ENCODE measurements around the gene CST9L. TPM values are rescaled to one million over a fixed set of nuclear protein-coding genes. Genes with fewer than 3 reads are reported as not detected.

The CST9L gene
- total and polyA plus RNA-seq, 10 of the 15 experiments (the other 5 are each of a cell fraction or from before 2014, with no cell fraction given) = not detected

DNA sequence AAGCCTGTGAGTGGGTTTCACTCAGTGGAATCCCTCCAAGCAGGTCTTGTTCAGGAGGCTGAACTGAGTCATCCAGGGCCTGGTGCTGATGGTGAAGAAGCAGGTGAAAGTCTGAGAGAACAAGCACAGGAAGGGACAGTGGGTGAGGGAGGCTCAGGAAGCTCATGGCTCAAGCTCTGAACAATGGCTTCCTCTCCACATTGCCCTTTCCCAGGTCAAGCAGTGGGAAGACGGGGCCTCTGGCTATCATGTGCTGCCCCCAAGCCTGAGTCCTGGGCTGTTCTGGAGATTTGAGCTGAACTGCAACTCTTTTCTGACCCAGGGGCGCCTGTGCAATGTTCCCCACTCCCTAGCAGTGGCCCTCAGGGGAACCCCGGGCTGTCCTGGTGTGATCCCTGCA lies 3.4 kb downstream of the CST9L start (continued):
- TF ChIP-seq, protein P1, sequence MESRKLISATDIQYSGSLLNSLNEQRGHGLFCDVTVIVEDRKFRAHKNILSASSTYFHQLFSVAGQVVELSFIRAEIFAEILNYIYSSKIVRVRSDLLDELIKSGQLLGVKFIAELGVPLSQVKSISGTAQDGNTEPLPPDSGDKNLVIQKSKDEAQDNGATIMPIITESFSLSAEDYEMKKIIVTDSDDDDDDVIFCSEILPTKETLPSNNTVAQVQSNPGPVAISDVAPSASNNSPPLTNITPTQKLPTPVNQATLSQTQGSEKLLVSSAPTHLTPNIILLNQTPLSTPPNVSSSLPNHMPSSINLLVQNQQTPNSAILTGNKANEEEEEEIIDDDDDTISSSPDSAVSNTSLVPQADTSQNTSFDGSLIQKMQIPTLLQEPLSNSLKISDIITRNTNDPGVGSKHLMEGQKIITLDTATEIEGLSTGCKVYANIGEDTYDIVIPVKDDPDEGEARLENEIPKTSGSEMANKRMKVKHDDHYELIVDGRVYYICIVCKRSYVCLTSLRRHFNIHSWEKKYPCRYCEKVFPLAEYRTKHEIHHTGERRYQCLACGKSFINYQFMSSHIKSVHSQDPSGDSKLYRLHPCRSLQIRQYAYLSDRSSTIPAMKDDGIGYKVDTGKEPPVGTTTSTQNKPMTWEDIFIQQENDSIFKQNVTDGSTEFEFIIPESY (IDR thresholded peaks at IDR 0.05) = no peak
- no peak for TF ChIP-seq RCOR1 (conservative IDR thresholded peaks at IDR 0.05; ENCODE audit: low read depth, low read length)
- no peak for TF ChIP-seq BHLHE40 (IDR thresholded peaks at IDR 0.05; ENCODE audit: borderline replicate concordance in 1 of 2, low read depth in 2 of 2, low read length in 1 of 2)
- TF ChIP-seq RB1 (IDR thresholded peaks at IDR 0.05; ENCODE audit: borderline replicate concordance) = no peak
- TF ChIP-seq ZNF274 (IDR thresholded peaks at IDR 0.05; ENCODE audit: insufficient read depth, insufficient read length) = no peak
- no peak for TF ChIP-seq ZNF622 (IDR thresholded peaks at IDR 0.05)
- TF ChIP-seq RBBP5 (conservative IDR thresholded peaks at IDR 0.05) = no peak
- TF ChIP-seq ATF7 (IDR thresholded peaks at IDR 0.05; ENCODE audit: low read depth) = no peak
- no peak for TF ChIP-seq MYB (IDR thresholded peaks at IDR 0.05; ENCODE audit: borderline replicate concordance, low read depth, low read length)

DNA sequence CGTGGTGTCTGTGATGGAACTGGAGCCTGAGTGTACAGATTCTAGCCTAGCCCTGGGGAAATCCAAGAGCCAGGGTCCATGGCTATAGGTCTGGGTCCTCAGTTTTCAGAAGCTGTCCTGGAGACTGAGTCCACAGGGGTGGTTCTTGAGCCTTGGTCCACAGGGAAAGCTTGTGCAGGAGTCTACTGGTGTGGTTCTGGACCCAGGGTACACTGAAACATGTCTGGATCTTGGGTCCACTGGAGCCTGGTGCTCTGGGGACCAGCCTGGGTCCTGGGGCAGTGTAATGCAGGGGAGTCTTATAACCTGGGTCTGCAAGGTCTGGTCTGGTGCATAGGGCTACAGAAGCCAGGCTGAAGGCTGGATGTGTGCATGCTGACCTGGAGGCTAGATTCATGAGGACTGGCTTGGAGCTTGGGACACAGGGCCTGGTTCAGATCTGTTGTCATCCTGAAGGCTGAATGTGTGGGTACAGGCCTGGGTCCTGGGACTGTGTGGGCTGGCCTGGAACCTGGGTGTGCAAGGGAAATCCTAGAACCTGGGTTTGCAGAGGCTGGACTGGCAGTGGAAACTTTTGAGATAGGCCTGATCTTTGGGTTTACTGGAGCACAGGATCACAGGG lies 5.5 kb downstream of the CST9L start:
- CTCF ChIA-PET = no interaction called here
- no peak for TF ChIP-seq ZNF207 (IDR thresholded peaks at IDR 0.05; ENCODE audit: borderline replicate concordance)
- TF ChIP-seq, protein P2, sequence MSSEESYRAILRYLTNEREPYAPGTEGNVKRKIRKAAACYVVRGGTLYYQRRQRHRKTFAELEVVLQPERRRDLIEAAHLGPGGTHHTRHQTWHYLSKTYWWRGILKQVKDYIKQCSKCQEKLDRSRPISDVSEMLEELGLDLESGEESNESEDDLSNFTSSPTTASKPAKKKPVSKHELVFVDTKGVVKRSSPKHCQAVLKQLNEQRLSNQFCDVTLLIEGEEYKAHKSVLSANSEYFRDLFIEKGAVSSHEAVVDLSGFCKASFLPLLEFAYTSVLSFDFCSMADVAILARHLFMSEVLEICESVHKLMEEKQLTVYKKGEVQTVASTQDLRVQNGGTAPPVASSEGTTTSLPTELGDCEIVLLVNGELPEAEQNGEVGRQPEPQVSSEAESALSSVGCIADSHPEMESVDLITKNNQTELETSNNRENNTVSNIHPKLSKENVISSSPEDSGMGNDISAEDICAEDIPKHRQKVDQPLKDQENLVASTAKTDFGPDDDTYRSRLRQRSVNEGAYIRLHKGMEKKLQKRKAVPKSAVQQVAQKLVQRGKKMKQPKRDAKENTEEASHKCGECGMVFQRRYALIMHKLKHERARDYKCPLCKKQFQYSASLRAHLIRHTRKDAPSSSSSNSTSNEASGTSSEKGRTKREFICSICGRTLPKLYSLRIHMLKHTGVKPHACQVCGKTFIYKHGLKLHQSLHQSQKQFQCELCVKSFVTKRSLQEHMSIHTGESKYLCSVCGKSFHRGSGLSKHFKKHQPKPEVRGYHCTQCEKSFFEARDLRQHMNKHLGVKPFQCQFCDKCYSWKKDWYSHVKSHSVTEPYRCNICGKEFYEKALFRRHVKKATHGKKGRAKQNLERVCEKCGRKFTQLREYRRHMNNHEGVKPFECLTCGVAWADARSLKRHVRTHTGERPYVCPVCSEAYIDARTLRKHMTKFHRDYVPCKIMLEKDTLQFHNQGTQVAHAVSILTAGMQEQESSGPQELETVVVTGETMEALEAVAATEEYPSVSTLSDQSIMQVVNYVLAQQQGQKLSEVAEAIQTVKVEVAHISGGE (CRISPR knock-in tag; IDR thresholded peaks at IDR 0.05) = no peak
- TF ChIP-seq, protein P3, sequence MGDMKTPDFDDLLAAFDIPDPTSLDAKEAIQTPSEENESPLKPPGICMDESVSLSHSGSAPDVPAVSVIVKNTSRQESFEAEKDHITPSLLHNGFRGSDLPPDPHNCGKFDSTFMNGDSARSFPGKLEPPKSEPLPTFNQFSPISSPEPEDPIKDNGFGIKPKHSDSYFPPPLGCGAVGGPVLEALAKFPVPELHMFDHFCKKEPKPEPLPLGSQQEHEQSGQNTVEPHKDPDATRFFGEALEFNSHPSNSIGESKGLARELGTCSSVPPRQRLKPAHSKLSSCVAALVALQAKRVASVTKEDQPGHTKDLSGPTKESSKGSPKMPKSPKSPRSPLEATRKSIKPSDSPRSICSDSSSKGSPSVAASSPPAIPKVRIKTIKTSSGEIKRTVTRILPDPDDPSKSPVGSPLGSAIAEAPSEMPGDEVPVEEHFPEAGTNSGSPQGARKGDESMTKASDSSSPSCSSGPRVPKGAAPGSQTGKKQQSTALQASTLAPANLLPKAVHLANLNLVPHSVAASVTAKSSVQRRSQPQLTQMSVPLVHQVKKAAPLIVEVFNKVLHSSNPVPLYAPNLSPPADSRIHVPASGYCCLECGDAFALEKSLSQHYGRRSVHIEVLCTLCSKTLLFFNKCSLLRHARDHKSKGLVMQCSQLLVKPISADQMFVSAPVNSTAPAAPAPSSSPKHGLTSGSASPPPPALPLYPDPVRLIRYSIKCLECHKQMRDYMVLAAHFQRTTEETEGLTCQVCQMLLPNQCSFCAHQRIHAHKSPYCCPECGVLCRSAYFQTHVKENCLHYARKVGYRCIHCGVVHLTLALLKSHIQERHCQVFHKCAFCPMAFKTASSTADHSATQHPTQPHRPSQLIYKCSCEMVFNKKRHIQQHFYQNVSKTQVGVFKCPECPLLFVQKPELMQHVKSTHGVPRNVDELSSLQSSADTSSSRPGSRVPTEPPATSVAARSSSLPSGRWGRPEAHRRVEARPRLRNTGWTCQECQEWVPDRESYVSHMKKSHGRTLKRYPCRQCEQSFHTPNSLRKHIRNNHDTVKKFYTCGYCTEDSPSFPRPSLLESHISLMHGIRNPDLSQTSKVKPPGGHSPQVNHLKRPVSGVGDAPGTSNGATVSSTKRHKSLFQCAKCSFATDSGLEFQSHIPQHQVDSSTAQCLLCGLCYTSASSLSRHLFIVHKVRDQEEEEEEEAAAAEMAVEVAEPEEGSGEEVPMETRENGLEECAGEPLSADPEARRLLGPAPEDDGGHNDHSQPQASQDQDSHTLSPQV (IDR thresholded peaks at IDR 0.05) = no peak
- TF ChIP-seq SIN3A (IDR thresholded peaks at IDR 0.05; ENCODE audit: low read depth, low read length) = no peak
- TF ChIP-seq KLF5 (IDR thresholded peaks at IDR 0.05; ENCODE audit: partially characterized antibody) = no peak

More for the DNA sequence above, 5.5 kb downstream of the CST9L start:
- POLR2A ChIA-PET = no interaction called here
- ATAC-seq (no peak), FAIRE-seq (no peak), DNase-seq (ENCODE audit: low read depth, low spot score) (no peak)
- Histone ChIP-seq H3K4me3 (no peak overlapping the region), H3K4me1 (ENCODE audit: control insufficient read depth, insufficient read depth, low read length) (no peaks in the 10 kb centered on the region), H3K27ac (ENCODE audit: control insufficient read depth, insufficient read depth) (no peak overlapping the region), H3K9ac (ENCODE audit: control insufficient read depth, insufficient read depth, low read length) (no peak overlapping the region), H3K27me3 (replicated peaks in 1 of 2; ENCODE audit: control insufficient read depth in 2 of 2, insufficient read depth in 2 of 2, low read length in 1 of 2) (no peaks in the 10 kb centered on the region), H4K20me1 (ENCODE audit: control insufficient read depth, insufficient read depth) (no peaks in the 10 kb centered on the region), H3K9me3 (replicated peaks; ENCODE audit: control insufficient read depth, insufficient read depth, low read length) (peaks cover 1% of the 10 kb centered on the region; the same call in 1 of the 3 replicates), H3K79me2 (ENCODE audit: control insufficient read depth, insufficient read depth, low read length) (no peaks in the 10 kb centered on the region), H2AFZ (ENCODE audit: control insufficient read depth, low read depth, low read length) (no peak overlapping the region), H3K4me2 (ENCODE audit: control insufficient read depth, insufficient read depth) (no peak overlapping the region), H3K36me3 (ENCODE audit: control insufficient read depth in 2 of 2, insufficient read depth in 2 of 2, low read length in 1 of 2) (no peaks in the 10 kb centered on the region)
- in situ Hi-C loops (cut with MboI) (no loop called here), intact Hi-C loops (cut with micrococcal nuclease; ENCODE audit: unreplicated experiment) (no loop called here)
- no TSS peak for BruUV-seq (replicated peaks)
- SMC1A ChIA-PET (ENCODE audit: uncharacterized antibody, unreplicated experiment) = no interaction called here
- WGBS (ENCODE audit: insufficient coverage, insufficient replicate concordance, low lambda C conversion rate, missing lambda C conversion rate) = 0% methylated on average over 1 of the region's 1 CpG
- RAD21 ChIA-PET (ENCODE audit: unreplicated experiment) = no interaction called here
